Muscle layer of duodenum (tissue), 2 donors: Measurements from ENCODE around the gene NCR2.

ENCODE experiments used
- H3K27ac ChIP-seq: one replicate; pipeline ENCODE4 v1.7.0; 2013; ENCODE audit warnings: mild to moderate bottlenecking, low read length
- H3K27me3 ChIP-seq: one replicate; pipeline ENCODE4 v1.7.0; 2013; ENCODE audit warnings: low read depth, mild to moderate bottlenecking, control low read depth, low read length
- H3K36me3 ChIP-seq, 2 donors: one replicate each; pipeline ENCODE4 v1.7.0; 2013; ENCODE audit warnings: low read length in 2 of 2, control low read depth in 1 of 2, mild to moderate bottlenecking in 1 of 2; ENCODE audit not compliant: insufficient read depth in 2 of 2, control insufficient read depth in 1 of 2
- H3K4me1 ChIP-seq, 2 donors: one replicate each; pipeline ENCODE4 v1.7.0; 2013; ENCODE audit warnings: low read length in 2 of 2, mild to moderate bottlenecking in 2 of 2, control low read depth in 1 of 2, moderate library complexity in 1 of 2; ENCODE audit not compliant: insufficient read depth in 2 of 2, control insufficient read depth in 1 of 2
- H3K4me3 ChIP-seq, 2 donors: one replicate each; pipeline ENCODE4 v1.7.0; 2013; ENCODE audit warnings: low read length in 2 of 2, low read depth in 1 of 2, mild to moderate bottlenecking in 1 of 2
- H3K9me3 ChIP-seq, 2 donors: one replicate each; pipeline ENCODE4 v1.7.0; 2013; ENCODE audit warnings: low read length in 2 of 2, control low read depth in 1 of 2, mild to moderate bottlenecking in 1 of 2; ENCODE audit not compliant: control insufficient read depth in 1 of 2
- donor health status: healthy.

Gene NCR2

DNA sequence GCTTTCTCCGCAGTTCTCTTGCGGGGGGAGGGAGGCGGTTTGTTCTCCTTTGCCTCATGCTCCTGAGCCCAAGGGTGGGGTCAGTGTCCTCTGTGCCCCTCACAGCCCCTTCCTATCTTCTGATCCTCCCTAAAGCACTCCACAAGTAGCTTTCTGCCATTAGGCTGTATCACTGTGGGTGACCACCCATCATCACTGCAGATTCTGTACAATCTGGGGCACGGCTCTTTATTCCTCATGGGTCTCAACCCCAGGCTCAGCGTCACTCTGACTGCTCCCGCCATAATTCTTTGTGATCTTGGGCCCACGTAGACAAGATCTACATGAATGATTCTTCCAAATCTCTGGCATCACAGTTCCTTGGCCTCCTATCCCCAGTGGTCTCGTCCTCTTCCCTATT lies 10.5 kb downstream of the NCR2 start:
- Histone ChIP-seq H3K36me3 (no peaks in the 10 kb centered on the region), H3K4me3 (no peak overlapping the region), H3K27ac (no peak overlapping the region), H3K27me3 (peaks cover 8% of the 10 kb centered on the region), H3K4me1 (no peaks in the 10 kb centered on the region), H3K9me3 (peaks cover 4% of the 10 kb centered on the region in 2 donors)

- H3K36me3 ChIP-seq = no peaks in the 10 kb centered on the region
- peaks cover 4% of the 10 kb centered on the region in 2 donors for H3K9me3 ChIP-seq
- H3K27me3 ChIP-seq = peaks cover 8% of the 10 kb centered on the region
- H3K27ac ChIP-seq = no peak overlapping the region
- H3K4me1 ChIP-seq = no peaks in the 10 kb centered on the region
- H3K4me3 ChIP-seq = no peak overlapping the region
These were observed 11.0 kb downstream of the NCR2 start for GRCh38 chr6:41346441-41346840.

DNA sequence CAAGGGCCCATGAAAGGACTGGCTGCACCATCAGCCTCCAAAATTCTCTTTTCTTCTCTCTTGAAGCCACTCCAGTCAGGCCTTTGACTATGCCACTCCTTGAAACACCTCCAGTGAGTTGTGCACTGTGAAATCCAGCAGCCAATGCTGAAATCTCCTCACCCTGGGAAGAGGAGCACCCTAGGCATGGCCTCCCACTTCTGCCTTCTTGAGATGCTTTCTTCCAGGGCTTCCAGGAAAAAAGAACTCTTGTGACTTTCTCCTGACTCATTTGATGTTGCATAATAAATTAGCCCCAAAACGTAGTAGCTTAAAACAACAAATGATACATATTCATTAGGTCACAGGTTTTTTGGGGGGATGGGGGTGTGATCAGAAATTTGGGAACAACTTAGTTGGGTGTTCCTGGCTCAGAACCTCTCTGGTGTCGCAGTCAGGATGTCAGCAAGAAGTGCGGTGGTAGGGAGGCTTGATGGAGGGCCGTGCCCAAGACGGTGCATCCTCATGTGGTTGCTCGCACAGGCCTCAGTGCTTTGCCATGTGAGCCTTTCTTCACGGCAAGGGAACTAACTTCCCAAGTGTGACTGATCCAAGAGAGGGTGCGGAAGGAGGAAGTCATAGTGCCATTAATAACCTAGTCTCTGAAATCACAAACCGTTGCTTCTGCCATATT lies 12.1 kb downstream of the NCR2 start:
- Histone ChIP-seq H3K4me3 (no peak overlapping the region), H3K36me3 (no peaks in the 10 kb centered on the region), H3K27ac (no peak overlapping the region), H3K4me1 (no peaks in the 10 kb centered on the region), H3K27me3 (peaks cover 8% of the 10 kb centered on the region), H3K9me3 (peaks cover 4% of the 10 kb centered on the region in 2 donors)

- no peaks in the 10 kb centered on the region for H3K36me3 ChIP-seq
- peaks cover 4% of the 10 kb centered on the region in 2 donors for H3K9me3 ChIP-seq
- H3K27ac ChIP-seq = no peak overlapping the region
- peaks cover 8% of the 10 kb centered on the region for H3K27me3 ChIP-seq
- H3K4me1 ChIP-seq = no peaks in the 10 kb centered on the region
- H3K4me3 ChIP-seq = no peak overlapping the region
These were observed 13.5 kb downstream of the NCR2 start for GRCh38 chr6:41348934-41349333.

GRCh38 chr6:41352396-41352795 lies 17.0 kb downstream of the NCR2 start:
- Histone ChIP-seq H3K4me3 (no peak overlapping the region), H3K27me3 (peaks cover 8% of the 10 kb centered on the region), H3K4me1 (no peaks in the 10 kb centered on the region), H3K36me3 (no peaks in the 10 kb centered on the region), H3K9me3 (peaks cover 4% of the 10 kb centered on the region in 2 donors), H3K27ac (no peak overlapping the region)

- H3K4me1 ChIP-seq = no peaks in the 10 kb centered on the region
- H3K9me3 ChIP-seq = peaks cover 4% of the 10 kb centered on the region in 2 donors
- H3K36me3 ChIP-seq = no peaks in the 10 kb centered on the region
- no peak overlapping the region for H3K27ac ChIP-seq
- H3K27me3 ChIP-seq = peaks cover 8% of the 10 kb centered on the region
- no peak overlapping the region for H3K4me3 ChIP-seq
These were observed 17.5 kb downstream of the NCR2 start for GRCh38 chr6:41352907-41353306.

- no peaks in the 10 kb centered on the region for H3K4me1 ChIP-seq
- peaks cover 3 to 4% of the 10 kb centered on the region in 2 donors for H3K9me3 ChIP-seq
- peaks cover 8% of the 10 kb centered on the region for H3K27me3 ChIP-seq
- H3K36me3 ChIP-seq = no peaks in the 10 kb centered on the region
- no peak overlapping the region for H3K4me3 ChIP-seq
- H3K27ac ChIP-seq = no peak overlapping the region
These were observed 17.9 kb downstream of the NCR2 start for GRCh38 chr6:41353333-41353732.

GRCh38 chr6:41355952-41356351 lies 20.5 kb downstream of the NCR2 start:
- H3K4me1 ChIP-seq = no peaks in the 10 kb centered on the region
- no peak overlapping the region for H3K27ac ChIP-seq
- H3K9me3 ChIP-seq = peaks cover 0 to 19% of the 10 kb centered on the region in 2 donors
- no peaks in the 10 kb centered on the region for H3K36me3 ChIP-seq
- H3K4me3 ChIP-seq = no peak overlapping the region
- no peaks in the 10 kb centered on the region for H3K27me3 ChIP-seq

- H3K27me3 ChIP-seq = no peaks in the 10 kb centered on the region
These were observed 21.4 kb downstream of the NCR2 start for GRCh38 chr6:41356825-41357224.

GRCh38 chr6:41358503-41358902 lies 23.1 kb downstream of the NCR2 start:
- H3K9me3 ChIP-seq = peaks cover 0 to 20% of the 10 kb centered on the region in 2 donors
- H3K36me3 ChIP-seq = no peaks in the 10 kb centered on the region
- H3K27me3 ChIP-seq = no peaks in the 10 kb centered on the region
- H3K4me3 ChIP-seq = no peak overlapping the region
- no peaks in the 10 kb centered on the region for H3K4me1 ChIP-seq
- H3K27ac ChIP-seq = no peak overlapping the region

More at GRCh38 chr6:41356825-41357224, 21.4 kb downstream of the NCR2 start:
- no peaks in the 10 kb centered on the region for H3K4me1 ChIP-seq
- no peaks in the 10 kb centered on the region for H3K36me3 ChIP-seq
- no peak overlapping the region for H3K4me3 ChIP-seq
- H3K9me3 ChIP-seq = peaks cover 0 to 20% of the 10 kb centered on the region in 2 donors
- H3K27ac ChIP-seq = no peak overlapping the region

DNA sequence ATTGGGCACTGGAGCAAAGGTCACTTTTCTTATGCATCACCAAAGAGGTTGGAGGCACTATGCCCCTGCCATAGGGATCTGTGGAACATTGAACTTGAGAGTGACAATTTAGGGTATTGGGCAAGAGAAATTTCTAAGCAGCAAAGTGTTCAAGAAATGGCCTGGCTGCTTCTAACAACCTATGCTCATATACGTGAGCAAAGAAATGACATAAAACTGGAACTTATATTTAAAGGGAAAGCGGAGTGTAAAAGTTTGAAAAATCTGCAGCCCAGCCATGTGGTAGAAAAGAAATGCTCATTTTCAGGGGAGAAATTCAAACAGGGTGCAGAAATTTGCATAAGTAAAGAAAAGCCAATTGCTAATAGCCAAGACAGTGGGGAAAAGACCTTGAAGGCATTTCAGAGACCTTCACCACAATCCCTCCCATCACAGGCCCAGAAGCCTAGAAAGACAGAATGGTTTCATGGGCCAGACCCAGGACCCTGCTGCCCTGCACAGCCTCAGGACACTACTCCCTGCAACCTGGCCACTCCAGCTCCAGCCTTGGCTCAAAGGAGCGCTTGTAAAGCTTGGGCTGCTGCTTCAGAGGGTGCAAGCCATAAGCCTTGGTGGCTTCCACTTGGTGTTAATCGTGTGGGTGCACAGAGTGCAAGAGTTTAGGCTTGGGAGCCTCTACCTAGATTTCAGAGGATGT lies 24.4 kb downstream of the NCR2 start:
- Histone ChIP-seq H3K36me3 (no peaks in the 10 kb centered on the region), H3K9me3 (peaks cover 0 to 20% of the 10 kb centered on the region in 2 donors), H3K27me3 (no peaks in the 10 kb centered on the region), H3K4me1 (no peaks in the 10 kb centered on the region), H3K27ac (no peak overlapping the region), H3K4me3 (no peak overlapping the region)
